SU-DHL-6 (cell line): ENCODE results near the gene NRK.

Experiments
- H2AFZ ChIP-seq: fragments of 200-600 bp; sonication (generic); 2 replicates; pipeline ENCODE4 v1.6.1; 2014; ENCODE audit warnings: low read depth, mild to moderate bottlenecking, moderate library complexity, mixed read lengths, antibody characterized with exemption, low read length; ENCODE audit not compliant: severe bottlenecking
- H3F3A ChIP-seq: fragments of 200-600 bp; shearing (Covaris generic); 2 replicates; pipeline ENCODE4 v1.6.0; 2016; ENCODE audit warnings: antibody characterized with exemption, mild to moderate bottlenecking; ENCODE audit not compliant: insufficient read depth
- H3K27ac ChIP-seq: fragments of 200-600 bp; sonication (generic); 2 replicates; pipeline ENCODE4 v1.5.1; 2016; ENCODE audit warnings: low read depth, mild to moderate bottlenecking, low read length, moderate library complexity, mixed read lengths
- H3K27me3 ChIP-seq: fragments of 200-600 bp; sonication (generic), shearing (Covaris generic); 2 replicates; pipeline ENCODE4 v1.6.0; 2014; ENCODE audit warnings: mild to moderate bottlenecking, low read length
- H3K36me3 ChIP-seq: fragments of 200-600 bp; sonication (generic); 2 replicates; pipeline ENCODE4 v1.6.1; 2014; ENCODE audit warnings: mild to moderate bottlenecking, low read length, mixed read lengths
- H3K4me2 ChIP-seq: fragments of 300-600, 200-600 bp; shearing (Covaris generic), sonication (generic); 2 replicates; pipeline ENCODE4 v1.6.0; 2014; ENCODE audit warnings: low read length, low read depth, mild to moderate bottlenecking; ENCODE audit not compliant: poor library complexity, severe bottlenecking
- H3K4me3 ChIP-seq: fragments of 200-600 bp; sonication (generic); 2 replicates; pipeline ENCODE4 v1.5.1; 2014; ENCODE audit warnings: antibody characterized with exemption, low read length, mild to moderate bottlenecking, mixed read lengths; ENCODE audit not compliant: insufficient read depth, poor library complexity, severe bottlenecking
- H3K79me2 ChIP-seq: fragments of 200-600 bp; sonication (generic); 2 replicates; pipeline ENCODE4 v1.6.1; 2014; ENCODE audit warnings: mild to moderate bottlenecking, low read length, moderate library complexity; ENCODE audit not compliant: insufficient read depth
- H3K9ac ChIP-seq: fragments of 200-600 bp; sonication (generic); 2 replicates; pipeline ENCODE4 v1.7.0; 2014; ENCODE audit warnings: mild to moderate bottlenecking, low read length
- H3K9me2 ChIP-seq: fragments of 200-600 bp; sonication (generic); replicated peaks from 2 replicates; pipeline ENCODE4 v1.6.1; 2014; ENCODE audit warnings: low read length; ENCODE audit not compliant: insufficient read depth
- H3K9me3 ChIP-seq: fragments of 200-600 bp; sonication (generic); 2 replicates; pipeline ENCODE4 v1.6.1; 2014; ENCODE audit warnings: low read length, mixed read lengths; ENCODE audit not compliant: insufficient read depth
- H4K20me1 ChIP-seq: fragments of 200-600 bp; sonication (generic); 2 replicates; pipeline ENCODE4 v1.6.1; 2014; ENCODE audit warnings: low read depth, mild to moderate bottlenecking, antibody characterized with exemption, low read length, moderate library complexity, mixed read lengths
- CTCF ChIP-seq: fragments of 200-600 bp; sonication (generic); IDR thresholded peaks from one replicate; pipeline ENCODE4 v1.5.1; 2017; ENCODE audit warnings: antibody characterized with exemption, mild to moderate bottlenecking, low read length, moderate library complexity; ENCODE audit not compliant: insufficient read depth, poor library complexity, severe bottlenecking
- EZH2phosphoT487 ChIP-seq: fragments of 200-600 bp; sonication (generic), shearing (Covaris generic); conservative IDR thresholded peaks from 2 replicates; pipeline ENCODE4 v1.6.1; 2018; ENCODE audit warnings: mild to moderate bottlenecking, antibody characterized with exemption, low read length, moderate library complexity, mixed read lengths

Gene NRK

GRCh38 chrX:105823092-105823455, 735 bp downstream of the NRK start:
- Histone ChIP-seq H2AFZ (no peak overlapping the region), H3F3A (no peaks in the 10 kb centered on the region), H3K27ac (no peak overlapping the region), H3K79me2 (no peaks in the 10 kb centered on the region), H3K4me2 (no peak overlapping the region), H3K27me3 (no peaks in the 10 kb centered on the region), H3K9ac (no peak overlapping the region), H3K4me3 (no peak overlapping the region), H3K9me3 (no peaks in the 10 kb centered on the region), H4K20me1 (no peaks in the 10 kb centered on the region), H3K9me2 (no peaks in the 10 kb centered on the region), H3K36me3 (no peaks in the 10 kb centered on the region)
- TF ChIP-seq EZH2phosphoT487 (no peak), CTCF (no peak)

- Histone ChIP-seq H4K20me1 (no peaks in the 10 kb centered on the region), H3K9ac (no peak overlapping the region)
Measured at GRCh38 chrX:105829011-105829410, 6.7 kb downstream of the NRK start.

GRCh38 chrX:105837232-105837631, 14.9 kb downstream of the NRK start:
- no peaks in the 10 kb centered on the region for H3F3A ChIP-seq
- H3K4me2 ChIP-seq: no peak overlapping the region
- H3K4me3 ChIP-seq: no peak overlapping the region
- H4K20me1 ChIP-seq: no peaks in the 10 kb centered on the region
- H3K27me3 ChIP-seq: no peaks in the 10 kb centered on the region
- H3K36me3 ChIP-seq: no peaks in the 10 kb centered on the region
- H2AFZ ChIP-seq: no peak overlapping the region
- no peak overlapping the region for H3K9ac ChIP-seq
- H3K79me2 ChIP-seq: no peaks in the 10 kb centered on the region
- H3K9me3 ChIP-seq: no peaks in the 10 kb centered on the region
- H3K9me2 ChIP-seq: no peaks in the 10 kb centered on the region
- no peak overlapping the region for H3K27ac ChIP-seq
- TF ChIP-seq CTCF (no peak), EZH2phosphoT487 (no peak)

More at GRCh38 chrX:105829011-105829410, 6.7 kb downstream of the NRK start:
- Histone ChIP-seq H3K27me3 (no peaks in the 10 kb centered on the region), H3K27ac (no peak overlapping the region), H3F3A (no peaks in the 10 kb centered on the region), H3K36me3 (no peaks in the 10 kb centered on the region), H3K9me2 (no peaks in the 10 kb centered on the region), H3K9me3 (no peaks in the 10 kb centered on the region), H2AFZ (no peak overlapping the region), H3K79me2 (no peaks in the 10 kb centered on the region), H3K4me3 (no peak overlapping the region), H3K4me2 (no peak overlapping the region)
- no peak for TF ChIP-seq EZH2phosphoT487
- TF ChIP-seq CTCF: no peak
